Activated CD8-positive, alpha-beta T cell treated with anti-CD3 and anti-CD28 coated beads for 36 hours (primary cell): Measurements from ENCODE around the gene RHBDF2. TPM values are rescaled to one million over a fixed set of nuclear protein-coding genes. Genes with fewer than 3 reads are reported as not detected.

Source experiments
- ATAC-seq: fragments of 200-7000 bp; cut with Tn5 transposase; one replicate; pipeline ENCODE4 v1.10.0; 2021; ENCODE audit warnings: mild to moderate bottlenecking, moderate library complexity
- CTCF ChIA-PET: fragments of 350-600 bp; sonication (Branson Sonifier 250); formaldehyde crosslinking; loops from one replicate; lab custom pipeline; 2021; ENCODE audit warnings: antibody characterized with exemption; lab: Charles Lee
- POLR2A ChIA-PET: fragments of 350-600 bp; sonication (Branson Sonifier 250); formaldehyde crosslinking; loops from one replicate; lab custom pipeline; 2021; ENCODE audit warnings: antibody characterized with exemption; lab: Charles Lee
- DNase-seq: peaks from one replicate; pipeline ENCODE4 v3.0.0-alpha.2; 2020
- H3K27ac Mint-ChIP-seq: one replicate; pipeline ENCODE4 v1.8.0; 2021; ENCODE audit warnings: mild to moderate bottlenecking, mixed read lengths
- H3K27me3 Mint-ChIP-seq: one replicate; pipeline ENCODE4 v1.8.0; 2021; ENCODE audit warnings: mixed read lengths
- H3K36me3 Mint-ChIP-seq: one replicate; pipeline ENCODE4 v1.8.0; 2021; ENCODE audit warnings: low read depth, mixed read lengths
- H3K4me1 Mint-ChIP-seq: one replicate; pipeline ENCODE4 v1.8.0; 2021; ENCODE audit warnings: low read depth, mixed read lengths
- H3K4me3 Mint-ChIP-seq: one replicate; pipeline ENCODE4 v1.8.0; 2021; ENCODE audit warnings: mild to moderate bottlenecking, moderate library complexity, mixed read lengths
- H3K9me3 Mint-ChIP-seq: one replicate; pipeline ENCODE4 v1.8.0; 2021; ENCODE audit warnings: mixed read lengths
- CTCF ChIP-seq: fragments of 200-600 bp; IDR thresholded peaks from one replicate; pipeline ENCODE4 v1.8.0; 2022; ENCODE audit warnings: antibody characterized with exemption, mild to moderate bottlenecking
- intact Hi-C: fragments of 100-400 bp; cut with micrococcal nuclease; formaldehyde crosslinking; loops from one replicate; pipeline ENCODE4 v1.10.0; 2022
- total RNA-seq, 2 experiments: library from RNA; stranded (reverse); gene quantifications; one replicate each; pipeline ENCODE4 v1.2.3, GENCODE V29; 2021

RHBDF2 gene
- total RNA-seq, 2 experiments from 2014 or later, result 19.9 to 20.4 TPM

GRCh38 chr17:76547642-76548202 lies 46.5 kb upstream of the RHBDF2 start:
- ATAC-seq (no peak), DNase-seq (no peak)
- Mint-ChIP-seq H3K36me3 (no peaks in the 10 kb centered on the region), H3K4me3 (no peak overlapping the region), H3K4me1 (peaks cover 5% of the 10 kb centered on the region), H3K9me3 (no peaks in the 10 kb centered on the region), H3K27ac (no peak overlapping the region), H3K27me3 (peaks cover 2% of the 10 kb centered on the region)
- peak; percentile 14 for TF ChIP-seq CTCF
- ChIA-PET POLR2A (interaction anchor here (1.3 to 6.2 kb wide), 2 partner anchors 10 to 20 kb away, joined by 5 to 40 read pairs; no protein-coding TSS in a partner anchor), CTCF (interaction anchor here (1.0 to 5.6 kb wide), 6 partner anchors 9 to 54 kb away, joined by 3 to 69 read pairs (median 5); no protein-coding TSS in a partner anchor)
- intact Hi-C loops, result no loop called here

GRCh38 chr17:76547183-76547641 lies 46.0 kb upstream of the RHBDF2 start:
- peaks cover 4% of the 10 kb centered on the region for H3K27me3 Mint-ChIP-seq
- ATAC-seq (peak; percentile 89), DNase-seq (peak; percentile 70)
- no peak overlapping the region for H3K4me3 Mint-ChIP-seq
- CTCF ChIA-PET, result interaction anchor here (0.6 to 5.6 kb wide), 19 partner anchors 10 to 567 kb away, joined by 3 to 69 read pairs (median 4); no protein-coding TSS in a partner anchor
- no peaks in the 10 kb centered on the region for H3K9me3 Mint-ChIP-seq
- peak; percentile 67 for TF ChIP-seq CTCF
- H3K27ac Mint-ChIP-seq, result no peak overlapping the region
- H3K4me1 Mint-ChIP-seq, result peaks cover 5% of the 10 kb centered on the region
- H3K36me3 Mint-ChIP-seq, result no peaks in the 10 kb centered on the region
- POLR2A ChIA-PET, result interaction anchor here (1.3 to 6.2 kb wide), 2 partner anchors 11 to 19 kb away, joined by 5 to 40 read pairs; no protein-coding TSS in a partner anchor
- intact Hi-C loops, result no loop called here

GRCh38 chr17:76546556-76547182 lies 45.4 kb upstream of the RHBDF2 start:
- Mint-ChIP-seq H3K36me3 (no peaks in the 10 kb centered on the region), H3K27me3 (peaks cover 6% of the 10 kb centered on the region), H3K9me3 (no peaks in the 10 kb centered on the region), H3K4me1 (peaks cover 5% of the 10 kb centered on the region), H3K4me3 (no peak overlapping the region), H3K27ac (no peak overlapping the region)
- DNase-seq, result no peak
- CTCF ChIA-PET, result interaction anchor here (0.6 to 5.6 kb wide), 19 partner anchors 10 to 566 kb away, joined by 3 to 69 read pairs (median 4); no protein-coding TSS in a partner anchor
- ATAC-seq, result no peak
- TF ChIP-seq CTCF, result no peak
- intact Hi-C loops, result no loop called here
- POLR2A ChIA-PET, result interaction anchor here (1.3 to 6.2 kb wide), 2 partner anchors 11 to 19 kb away, joined by 5 to 40 read pairs; no protein-coding TSS in a partner anchor

GRCh38 chr17:76545918-76546555 lies 44.8 kb upstream of the RHBDF2 start:
- POLR2A ChIA-PET, result interaction anchor here (1.3 to 6.2 kb wide), 3 partner anchors 12 to 18 kb away, joined by 5 to 40 read pairs (median 12); no protein-coding TSS in a partner anchor
- H3K4me3 Mint-ChIP-seq, result no peak overlapping the region
- H3K27me3 Mint-ChIP-seq, result peaks cover 7% of the 10 kb centered on the region
- ATAC-seq (no peak), DNase-seq (no peak)
- peaks cover 5% of the 10 kb centered on the region for H3K4me1 Mint-ChIP-seq
- CTCF ChIA-PET, result interaction anchor here (0.8 to 5.6 kb wide), 17 partner anchors 10 to 138 kb away, joined by 3 to 69 read pairs (median 4); no protein-coding TSS in a partner anchor
- no peak for TF ChIP-seq CTCF
- no peak overlapping the region for H3K27ac Mint-ChIP-seq
- intact Hi-C loops, result no loop called here
- H3K9me3 Mint-ChIP-seq, result no peaks in the 10 kb centered on the region
- H3K36me3 Mint-ChIP-seq, result no peaks in the 10 kb centered on the region
